Vagina (tissue), 2 donors: ENCODE measurements around the gene RAB7B. TPM values are rescaled to one million over a fixed set of nuclear protein-coding genes. Genes with fewer than 3 reads are reported as not detected.

ENCODE experiments used
- DNase-seq, 2 donors: peaks; one replicate each; pipeline ENCODE4 v3.0.0-alpha.2; 2017; ENCODE audit errors: extremely low spot score in 2 of 2
- H3K27ac ChIP-seq: fragments of 200-600 bp; sonication (generic); one replicate; pipeline ENCODE4 v1.5.1; 2019
- H3K27me3 ChIP-seq: fragments of 200-600 bp; sonication (generic); one replicate; pipeline ENCODE4 v1.5.1; 2019
- H3K36me3 ChIP-seq, 2 donors: fragments of 200-600 bp; sonication (generic); one replicate each; pipeline ENCODE4 v1.5.1; 2017 to 2019
- H3K4me1 ChIP-seq: fragments of 200-600 bp; sonication (generic); one replicate; pipeline ENCODE4 v1.5.1; 2019
- H3K4me3 ChIP-seq, 2 donors: fragments of 200-600 bp; sonication (generic); 1 replicate in 1 of 2; 2 replicates in 1 of 2; pipeline ENCODE4 v1.5.1; 2016 to 2019
- H3K9me3 ChIP-seq: fragments of 200-600 bp; sonication (generic); one replicate; pipeline ENCODE4 v1.5.1; 2019
- POLR2A ChIP-seq, 2 donors: fragments of 450-650 bp; IDR thresholded peaks; one replicate each; pipeline ENCODE4 v1.6.1; 2017; ENCODE audit warnings: antibody characterized with exemption in 2 of 2, mild to moderate bottlenecking in 2 of 2, moderate library complexity in 2 of 2
- POLR2AphosphoS5 ChIP-seq, 2 donors: sonication (generic); formaldehyde crosslinking; IDR thresholded peaks; one replicate each; pipeline ENCODE4 v1.9.0; 2017; ENCODE audit warnings: antibody characterized with exemption in 2 of 2, mild to moderate bottlenecking in 2 of 2, low read depth in 1 of 2; ENCODE audit not compliant: insufficient read depth in 1 of 2
- intact Hi-C: fragments of 100-400 bp; cut with DNase I; formaldehyde crosslinking; loops from one replicate; pipeline ENCODE4 v1.15.1; 2023
- total RNA-seq: library from RNA; depleted of rRNA; stranded (reverse); fragments of >200 nt; gene quantifications from one replicate; pipeline ENCODE4 v1.2.3, GENCODE V29; 2016
- TF ChIP-seq, protein P1 (sequence below), 3 experiments: fragments of 450-650 bp in 2 of 3; fragments of 200-600 bp in 1 of 3; sonication (generic) in 1 of 3; IDR thresholded peaks; one replicate each; pipeline ENCODE4 v1.5.1; 2017 to 2019; ENCODE audit warnings: antibody characterized with exemption in 3 of 3, mild to moderate bottlenecking in 2 of 3, moderate library complexity in 2 of 3

RAB7B gene
- total RNA-seq, 1 donor from 2014 or later = 6.1 TPM

DNA sequence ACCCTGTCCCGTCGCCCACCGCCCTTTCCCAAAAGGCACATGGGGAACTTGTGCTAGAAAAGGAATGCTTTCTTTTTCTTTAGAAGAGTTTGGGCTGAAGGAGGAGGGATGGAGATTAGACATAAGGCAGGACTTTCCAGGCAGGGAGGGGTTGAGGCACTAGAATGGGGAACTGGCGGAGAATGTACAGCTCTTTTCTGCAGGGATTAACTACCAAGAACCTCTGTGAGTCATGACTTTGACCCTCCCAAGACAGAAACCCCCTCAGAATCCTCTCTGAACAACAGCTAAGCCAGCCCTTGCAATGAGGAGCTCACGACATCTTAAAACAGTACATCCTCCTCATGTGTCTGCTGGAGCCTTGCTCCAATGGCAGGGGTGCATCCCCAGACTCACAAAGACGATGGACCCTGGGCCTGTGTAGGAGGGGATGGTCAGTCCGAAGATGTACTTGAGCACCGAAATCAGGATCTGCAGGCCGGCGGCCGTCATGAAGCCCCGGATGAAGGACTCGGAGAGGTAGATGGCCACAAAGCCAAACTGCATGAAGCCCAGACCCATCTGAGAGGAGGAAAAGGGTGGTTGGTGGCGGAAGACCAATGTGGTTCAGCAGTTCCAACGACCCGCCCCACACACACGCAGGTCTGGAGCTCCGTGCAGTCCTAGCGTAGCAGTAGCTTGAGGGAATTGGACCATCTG is 73.5 kb downstream of the RAB7B start:
- no peak for DNase-seq
- Histone ChIP-seq H3K36me3 (no peaks in the 10 kb centered on the region), H3K4me3 (no peak overlapping the region), H3K27me3 (no peaks in the 10 kb centered on the region), H3K4me1 (no peaks in the 10 kb centered on the region), H3K9me3 (no peaks in the 10 kb centered on the region), H3K27ac (no peak overlapping the region)
- no peak for TF ChIP-seq POLR2A (IDR thresholded peaks at IDR 0.05)
- no peak for TF ChIP-seq POLR2AphosphoS5 (IDR thresholded peaks at IDR 0.05; ENCODE audit: insufficient read depth in 1 of 2, low read depth in 1 of 2)
- TF ChIP-seq, protein P1, sequence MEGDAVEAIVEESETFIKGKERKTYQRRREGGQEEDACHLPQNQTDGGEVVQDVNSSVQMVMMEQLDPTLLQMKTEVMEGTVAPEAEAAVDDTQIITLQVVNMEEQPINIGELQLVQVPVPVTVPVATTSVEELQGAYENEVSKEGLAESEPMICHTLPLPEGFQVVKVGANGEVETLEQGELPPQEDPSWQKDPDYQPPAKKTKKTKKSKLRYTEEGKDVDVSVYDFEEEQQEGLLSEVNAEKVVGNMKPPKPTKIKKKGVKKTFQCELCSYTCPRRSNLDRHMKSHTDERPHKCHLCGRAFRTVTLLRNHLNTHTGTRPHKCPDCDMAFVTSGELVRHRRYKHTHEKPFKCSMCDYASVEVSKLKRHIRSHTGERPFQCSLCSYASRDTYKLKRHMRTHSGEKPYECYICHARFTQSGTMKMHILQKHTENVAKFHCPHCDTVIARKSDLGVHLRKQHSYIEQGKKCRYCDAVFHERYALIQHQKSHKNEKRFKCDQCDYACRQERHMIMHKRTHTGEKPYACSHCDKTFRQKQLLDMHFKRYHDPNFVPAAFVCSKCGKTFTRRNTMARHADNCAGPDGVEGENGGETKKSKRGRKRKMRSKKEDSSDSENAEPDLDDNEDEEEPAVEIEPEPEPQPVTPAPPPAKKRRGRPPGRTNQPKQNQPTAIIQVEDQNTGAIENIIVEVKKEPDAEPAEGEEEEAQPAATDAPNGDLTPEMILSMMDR (IDR thresholded peaks at IDR 0.05) = no peak
- intact Hi-C loops = no loop called here

DNA sequence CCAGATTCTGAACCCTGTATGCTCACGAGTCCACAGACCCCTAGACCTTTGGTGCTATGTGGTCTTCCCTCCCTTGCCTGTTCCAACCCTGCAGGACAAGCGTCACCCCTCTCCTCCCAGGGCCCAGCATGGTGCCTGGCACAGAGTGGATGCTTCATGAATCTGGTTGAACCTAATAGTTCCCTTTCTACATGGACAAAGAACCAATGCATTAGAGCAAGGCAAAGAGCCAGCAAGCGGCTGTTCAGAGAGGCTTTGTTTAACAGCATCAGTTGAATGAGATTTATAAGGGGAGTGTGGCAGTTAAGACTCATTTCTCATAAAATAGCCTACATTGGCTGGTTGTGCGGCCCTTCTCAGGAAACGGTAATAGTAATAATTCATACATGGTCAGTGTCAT is 74.9 kb downstream of the RAB7B start:
- intact Hi-C loops = no loop called here
- TF ChIP-seq POLR2AphosphoS5 (IDR thresholded peaks at IDR 0.05; ENCODE audit: insufficient read depth in 1 of 2, low read depth in 1 of 2) = no peak
- TF ChIP-seq POLR2A (IDR thresholded peaks at IDR 0.05) = no peak

DNA sequence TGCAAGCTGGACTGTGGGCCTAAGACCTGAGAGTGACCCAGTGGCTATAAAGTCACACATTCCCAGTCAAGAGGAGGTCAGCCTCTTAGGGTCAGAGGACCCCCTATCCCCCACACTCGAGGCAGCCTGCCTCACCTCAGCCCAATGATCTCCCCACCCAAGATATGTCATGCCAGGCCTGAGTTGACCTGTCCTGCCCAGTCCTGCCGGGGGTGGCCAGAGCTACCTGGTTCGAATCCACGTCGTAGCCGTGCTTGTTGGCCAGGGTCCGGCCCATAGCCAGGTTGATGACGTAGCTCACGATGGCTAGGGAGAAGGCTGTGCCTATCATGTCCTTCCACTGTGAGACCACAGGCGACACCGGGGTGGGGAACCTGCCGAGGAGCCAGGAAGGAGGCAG is 75.5 kb downstream of the RAB7B start:
- Histone ChIP-seq H3K4me3 (no peak overlapping the region), H3K9me3 (no peaks in the 10 kb centered on the region), H3K36me3 (no peaks in the 10 kb centered on the region), H3K4me1 (no peaks in the 10 kb centered on the region), H3K27ac (no peak overlapping the region), H3K27me3 (no peaks in the 10 kb centered on the region)
- TF ChIP-seq, protein P1 (IDR thresholded peaks at IDR 0.05) = no peak
- TF ChIP-seq POLR2AphosphoS5 (IDR thresholded peaks at IDR 0.05; ENCODE audit: insufficient read depth in 1 of 2, low read depth in 1 of 2) (no peak), POLR2A (IDR thresholded peaks at IDR 0.05) (no peak)
- DNase-seq = no peak
- intact Hi-C loops = no loop called here

More for the DNA sequence above, 74.9 kb downstream of the RAB7B start:
- Histone ChIP-seq H3K36me3 (no peaks in the 10 kb centered on the region), H3K9me3 (no peaks in the 10 kb centered on the region), H3K27ac (no peak overlapping the region), H3K4me3 (no peak overlapping the region), H3K27me3 (no peaks in the 10 kb centered on the region), H3K4me1 (no peaks in the 10 kb centered on the region)
- DNase-seq = no peak

DNA sequence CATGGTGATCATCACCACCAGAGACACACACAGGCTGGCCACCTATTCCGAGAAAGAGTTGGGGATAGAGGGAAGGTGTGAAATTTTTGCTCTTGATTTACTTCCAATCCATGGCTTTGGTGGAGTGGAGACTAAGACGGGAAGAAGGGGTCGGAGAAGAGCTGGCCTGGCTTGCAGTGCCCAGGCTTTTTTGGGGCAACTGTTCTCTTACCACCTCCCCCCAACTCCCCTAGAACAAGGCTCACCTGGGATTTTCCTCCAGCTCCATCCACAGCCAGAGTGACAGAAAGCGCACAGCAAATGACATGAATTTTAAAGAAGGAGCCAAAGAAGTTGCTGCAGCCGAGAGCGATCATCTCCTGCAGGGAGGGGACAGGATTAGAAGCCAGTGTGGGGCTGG is 75.9 kb downstream of the RAB7B start:
- Histone ChIP-seq H3K27ac (no peak overlapping the region), H3K9me3 (no peaks in the 10 kb centered on the region), H3K27me3 (no peaks in the 10 kb centered on the region), H3K4me3 (no peak overlapping the region), H3K4me1 (no peaks in the 10 kb centered on the region), H3K36me3 (no peaks in the 10 kb centered on the region)
- intact Hi-C loops = no loop called here
- DNase-seq = no peak
- TF ChIP-seq, protein P1 (IDR thresholded peaks at IDR 0.05) = no peak
- no peak for TF ChIP-seq POLR2A (IDR thresholded peaks at IDR 0.05)
- no peak for TF ChIP-seq POLR2AphosphoS5 (IDR thresholded peaks at IDR 0.05; ENCODE audit: insufficient read depth in 1 of 2, low read depth in 1 of 2)

Other genes starting within 250 kb of the RAB7B start
- 7.9 TPM for gene RAB29, start 227.9 kb downstream of the RAB7B start, total RNA-seq
- 17.7 TPM for gene SLC41A1, start 190.2 kb downstream of the RAB7B start, total RNA-seq
- not detected for gene PM20D1, start 153.3 kb downstream of the RAB7B start, total RNA-seq
- gene SLC26A9, start 59.9 kb downstream of the RAB7B start, total RNA-seq = 0.74 TPM
- gene CTSE, start 20.5 kb upstream of the RAB7B start, total RNA-seq = not detected
- gene RHEX, start 49.8 kb upstream of the RAB7B start, total RNA-seq = 1.7 TPM
- gene AVPR1B, start 114.0 kb upstream of the RAB7B start, total RNA-seq = not detected
- 2.0 TPM for gene FAM72A, start 199.4 kb upstream of the RAB7B start, total RNA-seq
- 60.2 TPM for gene SRGAP2, start 200.1 kb upstream of the RAB7B start, total RNA-seq